HUES6 (cell line): Measurements from ENCODE around the gene CCDC68.

Source experiments
- H3K27ac ChIP-seq: 2 replicates; pipeline ENCODE4 v1.7.0; 2013; ENCODE audit warnings: low read depth, mild to moderate bottlenecking, low read length, inconsistent platforms
- H3K27me3 ChIP-seq: 2 replicates; pipeline ENCODE4 v1.6.1; 2013; ENCODE audit warnings: low read length; ENCODE audit not compliant: control insufficient read depth, insufficient read depth
- H3K36me3 ChIP-seq: 2 replicates; pipeline ENCODE4 v1.6.1; 2013; ENCODE audit warnings: low read length; ENCODE audit not compliant: control insufficient read depth, insufficient read depth
- H3K4me1 ChIP-seq: 2 replicates; pipeline ENCODE4 v1.6.1; 2013; ENCODE audit warnings: low read length; ENCODE audit not compliant: control insufficient read depth, insufficient read depth
- H3K4me3 ChIP-seq: 2 replicates; pipeline ENCODE4 v1.5.1; 2013; ENCODE audit warnings: low read depth, low read length
- H3K9ac ChIP-seq: one replicate; pipeline ENCODE4 v1.6.1; 2013; ENCODE audit warnings: mild to moderate bottlenecking, low read length
- H3K9me3 ChIP-seq: 2 replicates; pipeline ENCODE4 v1.6.1; 2013; ENCODE audit warnings: low read depth, low read length; ENCODE audit not compliant: control insufficient read depth, insufficient read depth

CCDC68 gene

DNA sequence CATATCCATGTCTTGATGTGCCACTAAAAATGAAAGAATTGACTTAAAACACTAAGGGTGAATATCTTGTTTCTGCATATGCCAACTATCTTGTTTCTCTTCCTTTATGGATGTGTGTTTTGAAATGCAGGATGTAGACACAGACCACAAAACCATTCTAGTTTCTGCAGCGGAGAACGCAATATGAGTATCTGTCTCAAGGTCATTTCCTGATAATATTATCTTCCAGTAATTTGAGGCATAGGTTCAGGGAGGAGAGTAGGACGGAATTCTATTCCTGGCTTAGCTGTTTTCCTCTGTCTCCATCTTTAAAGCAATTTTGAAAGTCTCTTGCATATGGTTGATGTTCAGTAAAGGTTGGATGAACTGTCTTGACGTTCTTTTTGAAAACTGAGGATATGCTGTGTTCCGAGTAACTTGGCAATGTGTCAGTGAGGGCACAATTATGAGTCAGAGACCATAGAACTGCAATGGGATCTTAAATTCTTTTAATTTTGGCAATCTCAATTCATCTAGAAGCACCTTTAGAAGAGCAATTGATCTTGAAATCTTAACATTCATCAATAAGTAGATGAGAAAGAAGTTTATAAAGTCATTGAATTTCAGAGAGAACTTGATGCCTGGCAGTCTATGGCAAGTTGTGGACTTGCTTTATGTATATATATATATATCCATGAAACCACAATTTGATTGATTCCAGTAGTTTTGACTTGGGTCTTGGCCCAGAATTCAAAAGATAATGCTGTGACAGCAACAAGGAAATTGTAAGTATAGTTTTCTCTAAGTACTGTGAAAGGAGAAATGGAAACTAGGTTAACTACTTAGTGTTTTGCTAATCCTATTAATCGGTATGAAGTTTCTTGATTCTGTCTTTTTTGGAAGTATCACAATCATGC is 106.2 kb downstream of the CCDC68 start:
- Histone ChIP-seq H3K4me1 (no peaks in the 10 kb centered on the region), H3K9me3 (0 out of 2 replicates have a peak, but pooled peaks cover 3% of the 10 kb centered on the region), H3K27me3 (no peaks in the 10 kb centered on the region), H3K9ac (no peak overlapping the region), H3K4me3 (no peak overlapping the region), H3K27ac (no peak overlapping the region), H3K36me3 (no peaks in the 10 kb centered on the region)
